SJSA1 (cell line): Measurements from ENCODE around the gene ARGLU1. TPM values are rescaled to one million over a fixed set of nuclear protein-coding genes. Genes with fewer than 3 reads are reported as not detected.

ENCODE experiments used
- DNase-seq, 2 experiments: peaks; one replicate each; pipeline ENCODE4 v3.0.0-alpha.2; 2015 to 2020; ENCODE audit warnings: low spot score in 2 of 2, low read depth in 1 of 2
- H3K27ac ChIP-seq: fragments of 250-450 bp; sonication (Bioruptor Pico); 2 replicates; pipeline ENCODE4 v1.5.1; 2020; ENCODE audit warnings: mild to moderate bottlenecking, moderate library complexity
- H3K27me3 ChIP-seq: fragments of 250-450 bp; sonication (Bioruptor Pico); replicated peaks from 2 replicates; pipeline ENCODE4 v1.5.1; 2020; ENCODE audit warnings: mild to moderate bottlenecking, moderate library complexity
- H3K36me3 ChIP-seq: fragments of 250-450 bp; sonication (Bioruptor Pico); 2 replicates; pipeline ENCODE4 v1.5.1; 2020; ENCODE audit warnings: mild to moderate bottlenecking
- H3K4me1 ChIP-seq: fragments of 250-450 bp; sonication (Bioruptor Pico); replicated peaks from 2 replicates; pipeline ENCODE4 v1.6.1; 2021; ENCODE audit warnings: mild to moderate bottlenecking
- H3K4me3 ChIP-seq: fragments of 250-450 bp; sonication (Bioruptor Pico); 2 replicates; pipeline ENCODE4 v1.5.1; 2020; ENCODE audit warnings: mild to moderate bottlenecking
- H3K9me3 ChIP-seq: fragments of 250-450 bp; sonication (Bioruptor Pico); replicated peaks from 2 replicates; pipeline ENCODE4 v1.5.1; 2020; ENCODE audit warnings: mild to moderate bottlenecking
- total RNA-seq: library from RNA; depleted of rRNA; stranded (reverse); fragments of >200 nt; shearing (Covaris generic); gene quantifications from 2 replicates; pipeline ENCODE4 v1.2.3, GENCODE V29; 2014; rRNA removed

Gene ARGLU1
- total RNA-seq, 1 experiment from 2014 or later = 89.8 TPM

GRCh38 chr13:106491928-106492587 lies 75.9 kb downstream of the ARGLU1 start:
- peaks cover 14% of the 10 kb centered on the region; the same call in 1 of the 2 replicates for H3K36me3 ChIP-seq
- DNase-seq = no peak
- no peaks in the 10 kb centered on the region for H3K9me3 ChIP-seq
- H3K27ac ChIP-seq = no peak overlapping the region
- H3K4me1 ChIP-seq = no peaks in the 10 kb centered on the region
- no peak overlapping the region for H3K4me3 ChIP-seq
- no peaks in the 10 kb centered on the region; the same call in 1 of the 2 replicates for H3K27me3 ChIP-seq

Other genes with a start within 250 kb of the ARGLU1 start
- 5.8 and 6.5 TPM in 2 replicates for gene EFNB2, start 32.5 kb downstream of the ARGLU1 start, total RNA-seq